HuH-7.5 (cell line): ENCODE results near the gene ARMC6.
A peak's percentile ranks its signal among the peaks of the same experiment; 100 is the strongest.

Source experiments
- DNase-seq: peaks from one replicate; pipeline ENCODE4 v3.0.0; 2011; ENCODE audit warnings: low spot score

Gene ARMC6

DNA sequence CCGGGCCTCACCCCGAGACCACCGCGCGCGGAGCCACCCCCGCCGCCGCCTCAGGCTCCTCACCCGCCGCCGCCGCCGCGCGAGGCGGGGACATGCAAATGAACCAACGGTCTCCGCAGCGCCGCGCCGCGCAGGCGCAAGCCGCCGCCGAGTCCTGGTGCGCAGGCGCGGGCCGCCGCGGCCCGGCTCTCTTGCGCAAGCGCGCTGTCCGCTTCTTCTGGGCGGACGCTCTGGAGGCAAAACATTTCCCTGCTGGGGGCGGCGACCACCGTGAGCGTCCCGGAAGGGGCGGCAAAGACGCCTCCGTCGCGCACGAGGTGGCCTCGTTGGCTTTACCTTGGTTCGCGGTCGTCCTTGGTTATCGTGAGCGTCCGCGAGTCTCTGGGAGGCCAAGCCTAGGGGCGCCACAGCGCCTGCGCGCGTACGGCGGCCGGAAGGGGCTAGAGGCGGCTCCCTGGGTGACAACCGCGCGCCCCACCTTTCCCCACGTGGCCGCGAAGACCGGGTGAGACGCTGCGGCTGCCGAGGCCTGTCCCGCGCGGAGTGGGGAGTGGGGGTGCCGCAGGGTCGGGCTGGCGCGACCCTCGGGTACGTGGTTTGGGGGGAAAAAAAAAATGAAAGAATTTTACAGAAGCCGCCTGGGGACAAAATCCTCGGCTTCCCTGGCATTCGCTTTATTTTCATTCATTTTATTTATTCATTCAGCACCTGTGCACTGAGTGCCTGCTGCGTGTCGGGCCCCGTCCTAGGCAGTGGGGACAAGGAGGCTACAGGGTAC is at the start of gene ARMC6, which contains the start of gene SUGP2:
Gene ARMC6 (plus strand): TSS at position 178 of the 778 bp plus-strand sequence. CDS start 607 bp downstream, outside the sequence.
Gene SUGP2 (minus strand): TSS at position 92 of the 778 bp plus-strand sequence. CDS start 2,446 bp downstream, outside the sequence.
- DNase-seq: peak; percentile 99

DNA sequence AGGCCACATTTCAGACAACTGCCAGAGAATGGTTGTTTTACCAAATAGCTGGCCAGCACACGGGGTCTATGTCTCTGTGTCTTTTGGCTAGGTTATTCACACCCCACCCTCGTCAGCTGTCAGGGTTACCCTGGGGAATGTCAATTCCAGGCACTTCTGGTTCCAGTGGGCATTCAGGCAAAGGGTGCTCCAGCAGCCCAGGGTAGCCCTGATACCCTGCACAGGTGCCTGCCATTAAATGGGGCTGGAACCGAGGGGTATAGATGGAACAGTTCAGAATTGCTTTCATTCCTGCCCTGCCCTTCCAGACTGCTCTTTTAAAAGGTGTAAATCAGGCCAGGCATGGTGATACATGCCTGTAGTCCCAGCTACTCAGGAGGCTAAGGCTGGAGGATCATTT is 49.2 kb upstream of the ARMC6 start:
- DNase-seq: no peak

DNA sequence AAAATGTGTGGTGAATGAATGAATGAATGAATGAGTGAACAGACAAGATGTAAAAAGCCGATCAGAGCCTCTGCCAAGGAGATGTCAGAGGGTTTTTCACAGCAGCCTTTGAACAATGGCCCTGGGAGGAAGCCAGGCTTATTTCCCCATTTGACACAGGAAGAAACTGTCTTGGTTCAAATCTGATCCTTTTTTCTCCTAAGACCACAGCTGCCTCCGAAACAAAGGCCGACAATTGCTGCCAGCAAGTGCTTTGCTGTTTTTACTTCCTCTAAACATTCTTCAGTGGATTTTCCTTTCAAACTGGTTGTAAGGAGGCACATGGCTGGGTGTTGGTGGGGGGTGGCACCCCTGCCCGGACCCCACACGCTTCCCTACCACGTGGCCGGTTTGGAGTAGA is 48.1 kb upstream of the ARMC6 start:
- no peak for DNase-seq

DNA sequence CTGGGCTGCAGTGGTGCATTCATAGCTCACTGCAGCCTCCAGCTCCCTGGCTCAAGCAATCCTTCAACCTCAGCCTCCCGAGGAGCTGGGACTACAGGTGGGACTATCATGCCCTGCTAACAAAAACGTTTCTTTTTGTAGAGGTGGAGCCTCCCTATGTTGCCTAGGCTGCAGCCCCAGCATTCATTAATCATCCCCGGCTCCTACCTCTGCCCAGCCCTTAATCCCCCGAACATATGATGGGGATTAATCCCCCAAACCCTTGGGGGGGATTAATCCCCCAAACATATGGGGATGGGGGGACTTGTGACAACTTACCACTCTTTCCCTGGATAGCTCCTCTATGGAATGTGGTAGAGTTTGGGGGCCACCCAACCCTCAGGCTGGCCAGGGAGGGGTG is 45.9 kb upstream of the ARMC6 start:
- no peak for DNase-seq

DNA sequence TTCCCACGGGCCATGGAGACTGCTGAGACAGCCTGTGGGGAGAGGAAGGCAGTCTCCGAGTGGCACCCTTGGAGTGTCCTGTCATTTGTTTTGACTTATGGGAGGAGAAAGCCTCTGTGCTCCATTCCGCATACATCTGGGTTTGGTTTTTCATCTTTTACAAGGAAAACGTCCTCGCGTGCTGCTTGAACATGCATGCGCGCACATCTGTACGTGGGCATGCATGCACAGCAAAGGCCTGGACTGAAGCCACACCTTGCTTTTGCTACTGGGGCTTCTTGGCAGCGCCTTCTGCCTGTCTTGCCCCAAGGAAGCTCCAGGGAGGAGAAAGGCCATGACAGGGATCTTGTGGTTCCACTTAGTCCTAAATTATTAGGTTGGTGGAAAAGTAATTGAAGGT is 44.1 kb upstream of the ARMC6 start:
- DNase-seq: no peak

DNA sequence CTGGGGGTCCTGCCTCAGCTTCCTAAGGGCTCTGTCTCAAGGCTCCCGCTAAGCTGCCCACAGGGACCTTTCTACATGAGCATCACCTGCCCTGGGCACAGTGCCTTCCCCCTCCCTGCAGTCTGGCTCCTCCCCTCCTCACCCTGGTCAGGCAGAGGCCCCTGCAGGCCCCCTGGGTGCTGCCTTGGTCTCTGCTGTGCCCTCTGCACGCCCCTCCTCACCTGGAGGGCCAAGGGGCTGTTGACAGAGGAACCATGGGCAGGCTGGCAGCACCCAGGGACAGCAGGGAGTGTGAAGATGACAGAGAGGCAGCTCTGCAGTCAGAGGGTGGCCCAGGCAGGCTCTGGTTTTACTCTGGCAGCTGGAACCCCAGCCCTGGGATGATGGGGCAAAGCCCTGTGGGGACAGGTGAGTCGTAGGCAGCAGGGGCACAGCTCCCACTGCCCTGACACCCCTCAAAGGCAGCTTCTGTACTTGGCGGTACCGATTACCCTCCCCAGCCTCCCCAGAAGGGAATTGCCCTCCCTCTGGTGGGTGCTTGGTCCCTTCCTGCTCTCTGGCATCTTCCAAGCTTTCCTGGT is 43.2 kb upstream of the ARMC6 start:
- no peak for DNase-seq

DNA sequence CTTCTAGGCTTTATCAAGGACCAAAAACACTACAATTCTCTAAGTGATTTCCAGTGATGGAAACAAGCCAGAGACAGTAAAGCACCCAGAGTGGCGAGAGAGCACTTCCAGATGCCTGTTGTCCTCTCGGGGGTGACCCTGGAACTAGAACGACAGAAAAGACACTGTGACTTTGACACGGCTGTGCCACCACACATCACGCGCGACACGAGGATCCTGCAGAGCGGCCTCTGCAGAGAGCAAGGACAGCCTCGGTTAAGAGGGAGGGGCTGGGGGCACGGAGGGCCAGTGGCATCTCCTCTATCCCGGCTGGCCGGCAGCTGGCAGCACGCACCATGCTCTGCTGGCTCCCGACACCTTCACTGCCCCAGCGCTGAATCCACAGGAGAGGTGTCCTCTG is 42.4 kb upstream of the ARMC6 start:
- DNase-seq: no peak

DNA sequence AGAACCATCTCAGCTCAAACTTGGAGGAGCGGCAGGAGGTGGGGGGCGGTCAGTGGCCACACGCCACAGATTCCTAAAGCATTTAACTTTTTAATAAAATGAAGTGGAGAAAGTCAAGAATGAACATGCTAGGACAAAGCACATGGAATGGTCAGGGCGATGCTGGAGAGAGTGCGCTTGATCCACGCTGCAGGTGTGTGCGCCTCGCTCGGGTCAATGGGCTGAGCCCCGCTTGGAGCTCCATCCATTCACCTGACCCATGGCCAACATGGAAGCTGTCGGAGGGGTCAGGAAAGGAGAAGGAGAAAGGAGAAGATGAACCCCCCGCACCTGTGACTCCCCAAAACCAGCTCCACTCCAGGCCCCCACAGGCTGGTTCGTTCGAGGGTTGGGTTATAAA is 41.9 kb upstream of the ARMC6 start:
- DNase-seq: no peak

DNA sequence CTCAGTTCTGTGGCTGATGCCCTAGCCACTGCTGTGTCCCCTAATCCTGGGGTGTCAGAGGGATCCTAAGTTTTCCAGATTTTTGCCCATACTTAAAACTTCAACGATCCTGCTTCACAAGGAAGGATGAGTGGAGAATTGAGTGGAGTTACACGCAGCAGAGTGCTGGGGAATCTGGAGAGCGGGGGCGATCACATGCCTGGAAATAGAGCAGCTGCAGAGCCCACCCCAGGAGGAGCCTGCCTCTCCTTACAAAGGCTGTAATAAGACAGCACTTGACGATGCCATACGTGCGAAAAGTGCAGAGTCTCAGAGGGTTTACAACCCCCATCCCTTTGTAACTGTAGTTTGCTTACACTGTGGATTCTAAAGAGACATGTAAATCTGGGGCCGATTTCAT is 40.7 kb upstream of the ARMC6 start:
- no peak for DNase-seq

DNA sequence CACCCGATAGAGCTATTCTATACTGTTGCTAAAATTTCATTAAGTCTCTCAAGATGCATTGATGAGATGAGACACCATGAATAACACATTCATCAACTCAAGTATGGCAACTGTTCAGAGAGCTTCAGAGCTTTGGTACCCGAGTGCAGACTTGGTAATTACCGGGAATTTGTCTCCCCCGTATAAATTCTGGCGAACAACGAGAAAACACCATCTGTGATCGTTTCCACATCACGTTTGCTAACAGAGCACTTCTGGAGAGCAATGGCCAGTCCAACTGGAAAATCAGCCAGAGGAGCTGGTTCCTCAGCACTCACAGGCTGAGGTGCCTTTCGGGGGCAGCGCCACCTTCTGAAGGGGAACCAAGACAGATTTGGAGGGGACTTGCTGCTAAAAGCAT is 40.3 kb upstream of the ARMC6 start:
- no peak for DNase-seq

DNA sequence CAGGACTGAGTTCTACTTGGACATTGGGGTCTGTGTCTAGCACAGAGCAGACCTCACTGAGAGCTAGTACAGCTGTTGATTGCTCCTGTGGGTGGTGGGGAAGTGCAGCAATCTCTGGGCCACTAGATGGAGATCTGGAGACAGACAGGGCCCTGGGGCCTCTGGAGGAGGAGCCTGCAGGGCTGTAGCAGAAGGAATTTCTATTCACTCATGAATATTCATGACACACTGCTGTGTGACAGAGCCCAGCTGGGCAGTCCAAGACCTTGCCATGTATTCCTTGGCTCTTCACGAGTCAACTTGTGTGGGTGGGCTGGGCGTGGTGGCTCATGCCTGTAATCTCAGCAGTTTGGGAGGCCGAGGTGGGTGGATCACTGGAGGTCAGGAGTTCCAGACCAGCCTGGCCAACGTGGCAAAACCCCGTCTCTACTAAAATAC is 37.6 kb upstream of the ARMC6 start:
- DNase-seq: peak; percentile 87

DNA sequence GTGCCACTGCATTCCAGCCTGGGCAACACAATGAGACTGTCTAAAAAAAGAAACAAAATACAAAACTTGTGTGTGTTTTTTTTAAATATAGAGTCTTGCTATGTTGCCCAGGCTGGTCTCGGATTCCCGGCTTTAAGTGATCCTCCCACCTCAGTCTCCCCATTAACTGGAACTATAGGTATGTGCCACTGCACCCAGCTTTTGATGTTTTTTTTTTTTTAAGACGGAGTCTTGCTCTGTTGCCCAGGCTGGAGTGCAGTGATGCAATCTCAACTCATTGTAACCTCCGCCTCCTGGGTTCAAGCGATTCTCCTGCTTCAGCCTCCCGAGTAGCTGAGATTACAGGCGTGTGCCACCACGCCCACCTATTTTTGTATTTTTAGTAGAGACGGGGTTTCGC is 37.1 kb upstream of the ARMC6 start:
- no peak for DNase-seq

DNA sequence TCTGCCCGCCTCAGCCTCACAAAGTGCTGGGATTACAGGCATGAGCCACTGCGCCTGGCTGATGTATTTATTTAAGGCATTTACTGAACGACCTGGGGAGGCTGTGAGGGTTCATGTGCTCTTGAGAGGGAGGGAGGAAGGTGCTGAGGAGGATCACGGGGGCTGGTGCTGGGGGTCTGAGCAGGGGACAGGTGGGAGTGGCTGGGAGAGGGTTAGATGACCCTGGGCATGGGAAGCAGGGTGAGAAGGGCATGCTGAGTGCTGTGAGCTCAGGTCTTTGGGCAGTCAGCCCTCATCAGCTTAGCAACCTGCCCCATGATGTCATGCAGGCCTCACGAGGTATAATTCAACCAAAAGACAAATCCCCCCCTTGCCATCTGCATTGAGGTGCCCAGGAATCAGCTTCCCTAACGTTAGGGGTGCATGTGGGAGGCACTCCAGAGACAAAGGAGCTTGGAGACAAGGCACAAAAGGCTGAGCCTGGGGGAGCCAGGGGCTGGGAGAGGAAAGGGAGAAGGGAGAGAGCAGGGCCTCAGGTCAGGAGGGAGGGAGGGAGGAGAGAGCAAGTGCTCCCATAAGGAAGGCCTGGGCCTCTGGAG is 36.5 kb upstream of the ARMC6 start:
- no peak for DNase-seq

DNA sequence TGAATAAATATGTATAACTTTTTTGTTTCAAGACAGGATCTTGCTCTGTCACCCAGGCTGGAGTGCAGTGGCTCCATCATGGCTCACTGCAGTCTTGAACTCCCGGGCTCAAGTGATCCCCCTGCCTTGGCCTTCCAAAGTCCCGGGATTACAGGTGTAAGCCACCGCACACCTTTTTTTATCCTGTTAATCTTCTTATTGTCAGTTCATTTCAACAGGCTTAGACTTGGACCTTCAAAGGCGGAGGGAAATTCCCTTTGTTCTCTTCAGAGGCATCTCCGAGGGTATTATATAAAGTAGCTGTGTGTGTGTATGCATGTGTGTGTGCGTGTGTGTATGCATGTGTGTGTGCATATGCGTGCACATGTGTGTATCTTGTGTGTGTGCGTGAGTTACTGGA is 35.1 kb upstream of the ARMC6 start:
- DNase-seq: no peak

DNA sequence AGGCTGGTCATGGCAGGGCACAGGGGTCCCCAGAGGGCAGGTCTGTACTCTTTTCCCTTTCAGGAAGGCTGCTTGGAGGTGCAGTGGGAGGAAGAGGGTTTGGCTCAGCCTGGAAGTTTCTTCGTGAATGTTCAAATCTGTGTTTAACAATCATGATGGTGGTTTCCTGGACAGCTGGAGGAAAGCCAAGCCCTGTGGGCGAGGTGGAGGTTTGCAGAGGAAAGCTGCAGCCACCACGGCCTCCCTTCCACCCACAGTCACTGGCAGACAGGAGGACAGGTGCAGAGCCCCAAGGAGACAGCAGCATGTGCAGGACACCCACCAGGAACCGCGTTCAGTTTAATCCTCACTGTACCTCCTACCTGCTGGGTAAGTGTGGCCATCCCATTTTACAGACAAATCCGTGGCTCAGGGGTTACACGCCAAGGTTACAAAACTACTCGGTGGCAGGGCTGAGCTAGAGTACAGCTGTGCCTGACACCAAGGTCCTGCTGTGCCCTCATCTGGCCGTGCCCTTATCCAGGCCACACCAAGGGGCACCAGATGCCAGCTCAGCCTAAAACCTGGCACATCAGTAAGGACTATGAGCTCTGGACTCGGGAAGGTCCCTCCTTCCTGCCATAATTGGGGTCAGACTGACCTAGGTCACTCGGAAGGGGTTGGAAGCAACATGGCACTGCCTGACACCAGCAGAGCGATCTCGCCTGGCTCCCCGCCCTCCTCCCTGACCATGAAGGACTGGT is 34.2 kb upstream of the ARMC6 start:
- DNase-seq: no peak

DNA sequence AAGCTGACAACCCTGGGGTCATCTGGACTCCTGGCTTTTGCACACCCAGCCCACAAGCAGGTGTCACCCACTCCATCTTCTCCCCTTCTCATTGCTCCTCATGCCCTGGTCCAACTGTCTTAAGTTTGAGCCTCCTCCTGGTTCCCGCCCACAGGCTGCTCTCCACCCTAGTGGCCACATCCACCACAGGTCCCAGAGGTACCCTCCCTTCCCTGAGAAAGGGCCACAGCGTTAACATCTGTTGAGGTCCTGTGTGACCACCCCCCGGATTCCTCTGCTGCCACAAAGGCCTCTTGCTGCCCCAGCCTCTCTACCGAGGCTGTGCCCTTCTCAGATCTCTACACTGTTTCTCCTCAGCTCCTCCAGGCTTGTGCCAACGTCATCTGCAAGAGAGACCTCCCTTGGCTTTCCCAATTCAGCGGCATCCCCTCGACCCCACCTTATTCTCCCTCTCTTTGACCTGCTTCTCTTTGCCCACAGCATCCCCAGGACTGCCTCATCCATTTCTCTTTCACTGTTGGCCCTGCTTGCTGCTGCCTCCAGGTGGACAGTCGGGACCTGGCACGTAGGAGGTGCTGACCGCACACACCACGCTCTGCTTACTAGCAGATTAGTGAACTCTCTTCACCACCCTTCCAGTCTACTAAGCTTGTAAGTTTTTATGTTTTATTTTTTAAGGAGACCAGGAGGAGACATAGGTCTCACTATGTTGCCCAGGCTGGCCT is 33.3 kb upstream of the ARMC6 start:
- DNase-seq: peak; percentile 71

DNA sequence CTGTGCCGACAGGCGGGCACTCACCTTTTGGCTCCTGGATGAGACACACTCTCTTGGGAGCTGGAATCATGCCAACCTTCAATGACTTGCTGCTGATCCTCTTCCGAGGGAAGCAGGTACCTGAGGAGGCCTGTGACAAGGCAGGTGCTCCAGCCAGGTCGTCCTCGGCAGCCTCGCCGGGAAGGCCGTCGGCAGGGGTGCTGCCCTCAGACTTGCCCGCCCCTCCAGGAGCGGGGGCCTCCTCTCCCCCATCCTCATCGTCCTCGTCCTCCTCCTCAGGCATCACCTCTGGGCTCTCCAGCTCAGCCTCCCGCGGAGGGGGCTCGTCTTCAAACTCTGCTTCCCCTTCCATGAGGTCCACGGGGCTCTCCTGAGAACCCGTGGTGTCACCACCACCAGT is 29.3 kb upstream of the ARMC6 start:
- no peak for DNase-seq

DNA sequence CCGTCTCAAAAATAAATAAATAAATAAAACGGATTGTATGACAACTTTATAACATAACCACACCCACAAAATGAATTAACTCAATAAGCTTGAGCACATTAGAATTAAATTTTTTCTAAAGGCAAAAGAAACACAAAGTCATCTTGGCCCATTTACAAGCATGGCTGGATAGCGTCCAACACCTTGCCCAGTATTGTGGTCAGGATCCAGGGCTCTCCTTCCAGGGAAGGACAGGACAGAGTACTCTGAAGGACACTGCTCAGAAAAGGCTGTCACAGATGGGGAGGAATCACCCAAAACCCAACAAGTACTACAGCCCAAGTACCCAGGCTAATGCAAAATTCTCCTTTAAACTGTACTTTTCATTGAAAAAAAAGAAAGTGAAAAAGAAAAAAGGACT is 27.2 kb upstream of the ARMC6 start:
- no peak for DNase-seq

DNA sequence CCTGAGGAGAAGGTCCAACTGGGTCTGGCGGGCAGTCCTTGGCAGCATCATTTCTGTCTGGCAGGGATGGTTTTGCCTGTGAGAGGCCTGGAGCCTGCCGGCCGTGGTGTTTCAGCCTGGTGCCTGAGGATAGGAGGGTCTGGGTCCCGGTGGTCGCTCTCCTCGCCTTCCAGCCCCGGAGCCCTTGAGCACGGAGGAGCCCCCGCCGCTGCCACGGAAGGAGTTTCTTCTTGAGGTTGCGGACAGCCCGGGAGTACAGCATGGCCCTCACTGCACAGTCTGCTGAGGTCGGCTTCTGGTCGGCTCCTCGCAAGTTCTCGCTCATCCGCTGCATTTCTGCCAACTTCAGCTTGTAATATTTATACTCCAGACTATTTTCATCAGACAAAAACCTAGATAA is 23.5 kb upstream of the ARMC6 start:
- DNase-seq: no peak

DNA sequence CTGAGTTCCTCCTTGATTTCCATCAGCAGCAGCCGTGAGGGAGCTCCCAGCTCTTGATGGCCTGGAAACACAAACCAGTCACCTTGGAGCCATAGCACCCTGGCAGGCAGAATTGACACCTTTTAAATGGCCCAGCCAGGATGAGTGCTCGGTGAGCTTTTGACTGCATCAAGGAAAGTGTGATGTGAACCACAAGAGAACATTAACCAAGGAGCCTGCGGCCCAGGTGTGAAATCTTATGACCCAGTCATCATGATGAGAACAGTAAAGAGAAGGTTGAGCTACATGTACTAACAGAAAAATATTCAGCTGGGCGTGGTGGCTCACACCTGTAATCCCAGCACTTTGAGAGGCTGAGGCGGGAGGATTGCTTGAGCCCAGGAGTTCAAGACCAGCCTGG is 22.9 kb upstream of the ARMC6 start:
- DNase-seq: no peak

DNA sequence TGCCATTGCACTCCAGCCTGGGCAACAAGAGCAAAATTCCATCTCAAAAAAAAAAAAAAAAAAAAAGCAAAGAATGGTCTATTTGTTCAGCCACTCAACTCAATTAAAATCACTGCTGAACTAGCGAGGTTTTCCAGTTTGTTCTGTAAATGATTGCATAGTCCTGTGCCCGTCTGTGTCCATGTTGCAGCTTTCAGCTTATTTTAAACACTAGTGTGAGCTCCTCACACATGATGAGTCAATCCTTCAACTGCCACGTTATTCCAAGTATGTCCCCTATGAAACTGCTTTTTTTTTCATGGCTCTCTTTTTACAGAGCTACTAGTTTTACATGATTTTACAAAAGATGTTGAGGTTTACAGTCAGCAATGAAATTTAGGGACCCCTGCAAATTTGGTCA is 12.3 kb upstream of the ARMC6 start:
- DNase-seq: no peak

DNA sequence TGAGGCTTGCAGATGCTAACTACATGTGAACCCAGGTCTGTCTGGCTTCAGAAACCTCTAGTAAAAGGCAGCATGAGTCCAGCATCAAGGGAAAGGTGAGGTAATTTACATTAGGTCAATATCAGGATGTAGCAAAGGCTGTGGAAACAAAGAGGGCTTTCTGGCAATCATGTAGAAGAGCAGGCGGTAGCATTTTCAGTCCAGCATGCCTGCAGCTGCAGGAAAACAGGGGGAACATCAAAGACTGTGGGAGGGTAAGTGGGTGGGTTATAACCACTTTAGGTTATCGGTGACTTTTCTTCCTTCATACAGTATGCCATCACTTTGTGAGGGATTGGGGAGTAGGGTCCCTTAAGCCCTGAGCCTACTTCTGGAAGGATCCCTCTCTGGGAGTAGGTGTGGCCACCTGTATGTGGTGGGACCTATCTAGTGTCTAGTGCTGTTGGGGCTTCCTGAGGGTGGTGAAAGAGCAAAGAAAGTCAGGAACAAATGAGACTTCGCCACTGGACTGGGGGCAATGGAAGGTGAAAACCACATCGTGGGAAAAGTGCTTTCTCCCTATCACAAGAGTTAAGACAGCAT is 10.9 kb upstream of the ARMC6 start:
- DNase-seq: no peak
